HG03571 (cell line): ENCODE data around the gene ZNF277.

Source experiments
- ATAC-seq: cut with Tn5 transposase; IDR thresholded peaks from one replicate; pipeline ENCODE4 v1.9.1; 2021; ENCODE audit not compliant: unreplicated experiment

The ZNF277 gene

GRCh38 chr7:112252141-112252540 lies 45.6 kb downstream of the ZNF277 start:
- no peak for ATAC-seq

- no peak for ATAC-seq
Measured at GRCh38 chr7:112252691-112253090, 46.2 kb downstream of the ZNF277 start.

GRCh38 chr7:112254156-112254555 lies 47.7 kb downstream of the ZNF277 start:
- ATAC-seq, result no peak

- ATAC-seq, result no peak
Measured at GRCh38 chr7:112254709-112255387, 48.4 kb downstream of the ZNF277 start.

- no peak for ATAC-seq
Measured at GRCh38 chr7:112255388-112255720, 48.9 kb downstream of the ZNF277 start.

GRCh38 chr7:112257073-112257472 lies 50.6 kb downstream of the ZNF277 start:
- ATAC-seq, result no peak

- no peak for ATAC-seq
Measured at GRCh38 chr7:112260911-112261310, 54.4 kb downstream of the ZNF277 start.

- ATAC-seq, result no peak
Measured at GRCh38 chr7:112262036-112262435, 55.5 kb downstream of the ZNF277 start.

- no peak for ATAC-seq
Measured at GRCh38 chr7:112262855-112263487, 56.5 kb downstream of the ZNF277 start.

GRCh38 chr7:112263519-112263918 lies 57.0 kb downstream of the ZNF277 start:
- no peak for ATAC-seq

- no peak for ATAC-seq
Measured at GRCh38 chr7:112266141-112266540, 59.6 kb downstream of the ZNF277 start.

- no peak for ATAC-seq
Measured at GRCh38 chr7:112266595-112267270, 60.2 kb downstream of the ZNF277 start.

GRCh38 chr7:112267944-112268691 lies 61.6 kb downstream of the ZNF277 start:
- ATAC-seq, result no peak

- no peak for ATAC-seq
Measured at GRCh38 chr7:112271162-112271561, 64.7 kb downstream of the ZNF277 start.

- ATAC-seq, result no peak
Measured at GRCh38 chr7:112272921-112273561, 66.5 kb downstream of the ZNF277 start.

- no peak for ATAC-seq
Measured at GRCh38 chr7:112279042-112279441, 72.5 kb downstream of the ZNF277 start.

GRCh38 chr7:112280267-112280666 lies 73.8 kb downstream of the ZNF277 start:
- no peak for ATAC-seq

GRCh38 chr7:112282476-112283188 lies 76.1 kb downstream of the ZNF277 start:
- ATAC-seq, result no peak

- ATAC-seq, result peak; percentile 74
Measured at GRCh38 chr7:112283382-112283910, 77.0 kb downstream of the ZNF277 start.
